Liver (tissue), 9 donors: ENCODE data around the gene NBAS. TPM values are rescaled to one million over a fixed set of nuclear protein-coding genes. Genes with fewer than 3 reads are reported as not detected.

Experiments used
- DNase-seq: peaks from one replicate; pipeline ENCODE4 v3.0.0-alpha.2; 2017; ENCODE audit warnings: low spot score
- H3K27ac ChIP-seq, 2 donors: one replicate each; pipeline ENCODE4 v1.7.0; 2013; ENCODE audit warnings: inconsistent platforms in 2 of 2, low read length in 2 of 2, control low read depth in 1 of 2, low read depth in 1 of 2, mild to moderate bottlenecking in 1 of 2
- H3K27me3 ChIP-seq, 4 donors: one replicate each; pipeline versions ENCODE4 v1.6.1 to v1.7.0; 2013; ENCODE audit warnings: low read length in 3 of 4, inconsistent platforms in 1 of 4, mild to moderate bottlenecking in 1 of 4, moderate library complexity in 1 of 4; ENCODE audit not compliant: control insufficient read depth in 4 of 4, insufficient read depth in 4 of 4
- H3K36me3 ChIP-seq, 4 donors: one replicate each; pipeline versions ENCODE4 v1.6.1 to v1.7.0; 2013; ENCODE audit warnings: low read length in 3 of 4, mild to moderate bottlenecking in 3 of 4, low read depth in 1 of 4, moderate library complexity in 1 of 4; ENCODE audit not compliant: control insufficient read depth in 4 of 4, insufficient read depth in 3 of 4
- H3K4me1 ChIP-seq, 4 donors: one replicate each; pipeline versions ENCODE4 v1.6.1 to v1.7.0; 2013; ENCODE audit warnings: low read length in 3 of 4, mild to moderate bottlenecking in 3 of 4, moderate library complexity in 1 of 4; ENCODE audit not compliant: control insufficient read depth in 4 of 4, insufficient read depth in 4 of 4
- H3K4me3 ChIP-seq, 3 donors: one replicate each; pipeline versions ENCODE4 v1.6.1 to v1.7.0; 2013; ENCODE audit warnings: low read length in 3 of 3, control low read depth in 1 of 3, low read depth in 1 of 3, mild to moderate bottlenecking in 1 of 3
- H3K9ac ChIP-seq, 2 donors: one replicate each; pipeline ENCODE4 v1.7.0; 2013; ENCODE audit warnings: low read length in 2 of 2, mild to moderate bottlenecking in 2 of 2, moderate library complexity in 2 of 2, control low read depth in 1 of 2, low read depth in 1 of 2
- H3K9me3 ChIP-seq, 4 donors: one replicate each; pipeline versions ENCODE4 v1.6.1 to v1.7.0; 2013; ENCODE audit warnings: low read length in 3 of 4; ENCODE audit not compliant: control insufficient read depth in 4 of 4
- EGR1 ChIP-seq, 2 donors: IDR thresholded peaks; 2 replicates each; pipeline ENCODE4 v1.6.1; 2016 to 2018; ENCODE audit warnings: antibody characterized with exemption in 2 of 2, low read depth in 2 of 2
- FOXA1 ChIP-seq: IDR thresholded peaks from 2 replicates; pipeline ENCODE4 v1.6.1; 2016; ENCODE audit warnings: antibody characterized with exemption
- FOXA2 ChIP-seq: IDR thresholded peaks from 2 replicates; pipeline ENCODE4 v1.6.1; 2016; ENCODE audit warnings: antibody characterized with exemption
- GABPA ChIP-seq, 2 donors: IDR thresholded peaks in 1 of 2; conservative IDR thresholded peaks in 1 of 2; 2 replicates each; pipeline ENCODE4 v1.6.1; 2016; ENCODE audit warnings: antibody characterized with exemption in 2 of 2, mild to moderate bottlenecking in 1 of 2, moderate library complexity in 1 of 2
- HNF4A ChIP-seq, 2 donors: conservative IDR thresholded peaks; 2 replicates each; pipeline ENCODE4 v1.6.1; 2016; ENCODE audit warnings: antibody characterized with exemption in 2 of 2, mild to moderate bottlenecking in 2 of 2
- HNF4G ChIP-seq: IDR thresholded peaks from 2 replicates; pipeline ENCODE4 v1.6.1; 2016; ENCODE audit warnings: antibody characterized with exemption
- JUND ChIP-seq, 2 donors: IDR thresholded peaks; 2 replicates each; pipeline ENCODE4 v1.6.1; 2016; ENCODE audit warnings: antibody characterized with exemption in 2 of 2
- NR2F2 ChIP-seq: IDR thresholded peaks from 2 replicates; pipeline ENCODE4 v1.6.1; 2016; ENCODE audit warnings: antibody characterized with exemption
- RAD21 ChIP-seq, 2 donors: IDR thresholded peaks; 2 replicates each; pipeline ENCODE4 v1.6.1; 2016; ENCODE audit warnings: antibody characterized with exemption in 2 of 2, mild to moderate bottlenecking in 2 of 2
- RXRA ChIP-seq, 2 donors: IDR thresholded peaks; 2 replicates each; pipeline ENCODE4 v1.6.1; 2017 to 2018; ENCODE audit warnings: antibody characterized with exemption in 2 of 2, mild to moderate bottlenecking in 1 of 2
- SP1 ChIP-seq: IDR thresholded peaks from 2 replicates; pipeline ENCODE4 v1.6.1; 2018; ENCODE audit warnings: antibody characterized with exemption, mild to moderate bottlenecking
- TAF1 ChIP-seq: conservative IDR thresholded peaks from 2 replicates; pipeline ENCODE4 v1.6.1; 2016; ENCODE audit warnings: antibody characterized with exemption, mild to moderate bottlenecking
- YY1 ChIP-seq: IDR thresholded peaks from 2 replicates; pipeline ENCODE4 v1.6.1; 2016; ENCODE audit warnings: antibody characterized with exemption, mild to moderate bottlenecking
- WGBS: extraction: QIAGEN DNeasy Blood & Tissue Kit; methylation state at CpG from one replicate; pipeline ENCODE4 v1.1.7; 2013; 5-methylcytosine and 5-hydroxymethylcytosine counted together
- polyA plus RNA-seq, 2 donors: library from polyadenylated mRNA; stranded (reverse) in 1 of 2; unstranded in 1 of 2; fragments of 200-250 nt in 1 of 2; fragments of >200 nt in 1 of 2; fragmentation: Nextera tagmentation in 1 of 2; extraction: Ambion mirVana in 1 of 2; gene quantifications; one replicate each; pipeline versions ENCODE4 v1.2.1 to v1.2.3, GENCODE V29; 2013 to 2015
- total RNA-seq, 2 donors: library from RNA; depleted of rRNA; stranded (reverse); fragments of >200 nt; gene quantifications; one replicate each; pipeline ENCODE4 v1.2.3, GENCODE V29; 2014
- TF ChIP-seq, protein P1 (sequence below): IDR thresholded peaks from 2 replicates; pipeline ENCODE4 v1.6.1; 2016; ENCODE audit warnings: antibody characterized with exemption, mild to moderate bottlenecking
- TF ChIP-seq, protein P2 (sequence below): fragments of 150-350 bp; IDR thresholded peaks from 2 replicates; pipeline ENCODE4 v1.5.1; 2017; ENCODE audit warnings: improper control_type of control experiment, low read depth, low read length; ENCODE audit not compliant: missing input control
- TF ChIP-seq, protein P3 (sequence below): IDR thresholded peaks from 2 replicates; pipeline ENCODE4 v1.6.1; 2016; ENCODE audit warnings: antibody characterized with exemption
- TF ChIP-seq, protein P4 (sequence below): IDR thresholded peaks from 2 replicates; pipeline ENCODE4 v1.6.1; 2016; ENCODE audit warnings: antibody characterized with exemption
- donor health status: healthy.
- donor health status: healthy.
- donor health status: healthy.
- donor health status: healthy.
- donor health status: healthy.

The NBAS gene
- total and polyA plus RNA-seq, 4 donors, result 10.5 to 40.0 (median 18.9) TPM

DNA sequence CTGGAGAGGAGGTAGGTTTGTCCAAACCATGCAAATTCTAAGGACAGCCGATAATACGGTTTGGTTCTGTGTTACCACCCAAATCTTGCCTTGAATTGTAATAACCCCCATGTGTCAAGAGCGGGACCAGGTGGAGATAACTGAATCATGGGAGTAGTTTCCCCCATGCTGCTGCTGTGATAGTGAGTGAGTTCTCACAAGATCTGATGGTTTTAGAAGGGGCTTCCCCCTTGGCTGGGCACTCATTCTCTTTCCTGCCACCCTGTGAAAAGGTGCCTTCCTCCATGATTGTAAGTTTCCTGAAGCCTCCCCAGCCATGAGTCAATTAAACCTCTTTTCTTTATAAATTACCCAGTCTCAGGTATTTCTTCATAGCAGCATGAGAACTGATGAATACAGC lies 295.2 kb downstream of the NBAS start:
- no peaks in the 10 kb centered on the region for H3K4me1 ChIP-seq
- H3K27me3 ChIP-seq, result no peaks in the 10 kb centered on the region
- TF ChIP-seq EGR1 (IDR thresholded peaks at IDR 0.05; ENCODE audit: low read depth in 2 of 2) (no peak), HNF4A (conservative IDR thresholded peaks at IDR 0.05) (no peak), RAD21 (IDR thresholded peaks at IDR 0.05) (no peak), SP1 (no peak), RXRA (IDR thresholded peaks at IDR 0.05) (no peak), GABPA (IDR thresholded peaks at IDR 0.05 in 1 of 2, conservative IDR thresholded peaks at IDR 0.05 in 1 of 2) (no peak), TAF1 (no peak), FOXA2 (no peak), NR2F2 (no peak), JUND (IDR thresholded peaks at IDR 0.05) (no peak), FOXA1 (no peak)
- TF ChIP-seq, protein P1, sequence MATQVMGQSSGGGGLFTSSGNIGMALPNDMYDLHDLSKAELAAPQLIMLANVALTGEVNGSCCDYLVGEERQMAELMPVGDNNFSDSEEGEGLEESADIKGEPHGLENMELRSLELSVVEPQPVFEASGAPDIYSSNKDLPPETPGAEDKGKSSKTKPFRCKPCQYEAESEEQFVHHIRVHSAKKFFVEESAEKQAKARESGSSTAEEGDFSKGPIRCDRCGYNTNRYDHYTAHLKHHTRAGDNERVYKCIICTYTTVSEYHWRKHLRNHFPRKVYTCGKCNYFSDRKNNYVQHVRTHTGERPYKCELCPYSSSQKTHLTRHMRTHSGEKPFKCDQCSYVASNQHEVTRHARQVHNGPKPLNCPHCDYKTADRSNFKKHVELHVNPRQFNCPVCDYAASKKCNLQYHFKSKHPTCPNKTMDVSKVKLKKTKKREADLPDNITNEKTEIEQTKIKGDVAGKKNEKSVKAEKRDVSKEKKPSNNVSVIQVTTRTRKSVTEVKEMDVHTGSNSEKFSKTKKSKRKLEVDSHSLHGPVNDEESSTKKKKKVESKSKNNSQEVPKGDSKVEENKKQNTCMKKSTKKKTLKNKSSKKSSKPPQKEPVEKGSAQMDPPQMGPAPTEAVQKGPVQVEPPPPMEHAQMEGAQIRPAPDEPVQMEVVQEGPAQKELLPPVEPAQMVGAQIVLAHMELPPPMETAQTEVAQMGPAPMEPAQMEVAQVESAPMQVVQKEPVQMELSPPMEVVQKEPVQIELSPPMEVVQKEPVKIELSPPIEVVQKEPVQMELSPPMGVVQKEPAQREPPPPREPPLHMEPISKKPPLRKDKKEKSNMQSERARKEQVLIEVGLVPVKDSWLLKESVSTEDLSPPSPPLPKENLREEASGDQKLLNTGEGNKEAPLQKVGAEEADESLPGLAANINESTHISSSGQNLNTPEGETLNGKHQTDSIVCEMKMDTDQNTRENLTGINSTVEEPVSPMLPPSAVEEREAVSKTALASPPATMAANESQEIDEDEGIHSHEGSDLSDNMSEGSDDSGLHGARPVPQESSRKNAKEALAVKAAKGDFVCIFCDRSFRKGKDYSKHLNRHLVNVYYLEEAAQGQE, result no peak
- TF ChIP-seq, protein P2, sequence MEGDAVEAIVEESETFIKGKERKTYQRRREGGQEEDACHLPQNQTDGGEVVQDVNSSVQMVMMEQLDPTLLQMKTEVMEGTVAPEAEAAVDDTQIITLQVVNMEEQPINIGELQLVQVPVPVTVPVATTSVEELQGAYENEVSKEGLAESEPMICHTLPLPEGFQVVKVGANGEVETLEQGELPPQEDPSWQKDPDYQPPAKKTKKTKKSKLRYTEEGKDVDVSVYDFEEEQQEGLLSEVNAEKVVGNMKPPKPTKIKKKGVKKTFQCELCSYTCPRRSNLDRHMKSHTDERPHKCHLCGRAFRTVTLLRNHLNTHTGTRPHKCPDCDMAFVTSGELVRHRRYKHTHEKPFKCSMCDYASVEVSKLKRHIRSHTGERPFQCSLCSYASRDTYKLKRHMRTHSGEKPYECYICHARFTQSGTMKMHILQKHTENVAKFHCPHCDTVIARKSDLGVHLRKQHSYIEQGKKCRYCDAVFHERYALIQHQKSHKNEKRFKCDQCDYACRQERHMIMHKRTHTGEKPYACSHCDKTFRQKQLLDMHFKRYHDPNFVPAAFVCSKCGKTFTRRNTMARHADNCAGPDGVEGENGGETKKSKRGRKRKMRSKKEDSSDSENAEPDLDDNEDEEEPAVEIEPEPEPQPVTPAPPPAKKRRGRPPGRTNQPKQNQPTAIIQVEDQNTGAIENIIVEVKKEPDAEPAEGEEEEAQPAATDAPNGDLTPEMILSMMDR, result no peak
- no peaks in the 10 kb centered on the region for H3K9me3 ChIP-seq
- no peak for DNase-seq
- H3K36me3 ChIP-seq, result peaks cover 0 to 8% (median 3%) of the 10 kb centered on the region in 4 donors
- WGBS, result 65% methylated on average over 3 of the region's 3 CpGs
- no peak overlapping the region for H3K9ac ChIP-seq
- no peak overlapping the region for H3K27ac ChIP-seq
- no peak overlapping the region for H3K4me3 ChIP-seq

DNA sequence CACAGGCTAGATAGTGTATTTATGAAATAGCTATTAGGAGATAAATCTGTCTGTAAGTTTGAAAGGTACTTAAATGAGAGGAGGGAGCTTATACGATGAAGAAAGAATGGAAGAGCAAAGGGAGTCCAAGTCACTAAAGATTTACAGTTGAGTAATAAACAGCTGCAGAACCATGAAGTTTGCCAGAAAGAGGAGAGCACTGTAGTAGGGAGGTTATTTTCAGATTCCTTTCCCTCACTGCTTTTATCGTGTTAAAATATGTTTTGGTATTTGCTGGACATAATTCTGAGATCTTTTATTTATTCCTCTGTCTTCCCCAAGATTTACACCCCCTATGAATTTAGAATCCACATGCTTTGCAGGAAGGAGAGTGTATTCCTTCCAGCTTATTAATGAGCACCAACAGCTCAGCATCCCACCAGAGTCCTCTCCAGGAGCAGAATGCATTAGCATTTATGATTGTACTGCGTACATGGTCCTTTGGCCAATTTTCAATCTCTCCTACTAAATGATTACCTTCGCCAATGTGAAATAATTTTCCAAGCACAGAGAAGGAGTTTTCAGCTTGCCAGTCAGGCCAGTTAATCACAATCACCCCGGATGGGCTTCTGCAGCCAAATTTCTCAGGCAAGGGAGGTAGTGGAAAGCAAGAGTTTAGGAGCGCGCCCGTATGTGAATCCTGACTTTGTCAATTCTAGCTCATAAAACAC lies 297.0 kb downstream of the NBAS start:
- Histone ChIP-seq H3K4me1 (no peaks in the 10 kb centered on the region), H3K4me3 (no peak overlapping the region), H3K9ac (no peak overlapping the region), H3K27ac (no peak overlapping the region), H3K9me3 (no peaks in the 10 kb centered on the region), H3K36me3 (peaks cover 0 to 8% (median 3%) of the 10 kb centered on the region in 4 donors), H3K27me3 (no peaks in the 10 kb centered on the region)
- WGBS, result 97% methylated on average over 8 of the region's 8 CpGs
- no peak for DNase-seq
- TF ChIP-seq, protein P3, sequence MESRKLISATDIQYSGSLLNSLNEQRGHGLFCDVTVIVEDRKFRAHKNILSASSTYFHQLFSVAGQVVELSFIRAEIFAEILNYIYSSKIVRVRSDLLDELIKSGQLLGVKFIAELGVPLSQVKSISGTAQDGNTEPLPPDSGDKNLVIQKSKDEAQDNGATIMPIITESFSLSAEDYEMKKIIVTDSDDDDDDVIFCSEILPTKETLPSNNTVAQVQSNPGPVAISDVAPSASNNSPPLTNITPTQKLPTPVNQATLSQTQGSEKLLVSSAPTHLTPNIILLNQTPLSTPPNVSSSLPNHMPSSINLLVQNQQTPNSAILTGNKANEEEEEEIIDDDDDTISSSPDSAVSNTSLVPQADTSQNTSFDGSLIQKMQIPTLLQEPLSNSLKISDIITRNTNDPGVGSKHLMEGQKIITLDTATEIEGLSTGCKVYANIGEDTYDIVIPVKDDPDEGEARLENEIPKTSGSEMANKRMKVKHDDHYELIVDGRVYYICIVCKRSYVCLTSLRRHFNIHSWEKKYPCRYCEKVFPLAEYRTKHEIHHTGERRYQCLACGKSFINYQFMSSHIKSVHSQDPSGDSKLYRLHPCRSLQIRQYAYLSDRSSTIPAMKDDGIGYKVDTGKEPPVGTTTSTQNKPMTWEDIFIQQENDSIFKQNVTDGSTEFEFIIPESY, result no peak
- TF ChIP-seq JUND (IDR thresholded peaks at IDR 0.05) (no peak), EGR1 (IDR thresholded peaks at IDR 0.05; ENCODE audit: low read depth in 2 of 2) (no peak), HNF4G (no peak), FOXA1 (no peak), RXRA (IDR thresholded peaks at IDR 0.05) (no peak), RAD21 (IDR thresholded peaks at IDR 0.05) (no peak), FOXA2 (no peak), YY1 (no peak), NR2F2 (no peak), SP1 (no peak), HNF4A (conservative IDR thresholded peaks at IDR 0.05) (no peak), TAF1 (no peak)
- TF ChIP-seq, protein P1, result no peak
- TF ChIP-seq, protein P4, sequence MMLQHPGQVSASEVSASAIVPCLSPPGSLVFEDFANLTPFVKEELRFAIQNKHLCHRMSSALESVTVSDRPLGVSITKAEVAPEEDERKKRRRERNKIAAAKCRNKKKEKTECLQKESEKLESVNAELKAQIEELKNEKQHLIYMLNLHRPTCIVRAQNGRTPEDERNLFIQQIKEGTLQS, result no peak
- TF ChIP-seq, protein P2, result no peak
